Upper lobe of right lung (tissue), 1 donor: ENCODE measurements around the gene RAP1GDS1. TPM values are rescaled to one million over a fixed set of nuclear protein-coding genes. Genes with fewer than 3 reads are reported as not detected.
"Not testable (repeated sequence)": the region's sequence is repeated elsewhere in the genome, so short reads cannot be mapped to it uniquely, and the experiment has no call there.

ENCODE experiments used
- ATAC-seq: fragments of 200-7000 bp; cut with Tn5 transposase; one replicate; pipeline ENCODE4 v1.9.1; 2020; ENCODE audit warnings: mild to moderate bottlenecking, moderate library complexity
- DNase-seq: peaks from one replicate; pipeline ENCODE4 v3.0.0-alpha.2; 2020
- H3K27ac ChIP-seq: fragments of 200-600 bp; one replicate; pipeline ENCODE4 v1.8.0; 2022
- H3K27me3 ChIP-seq: fragments of 200-600 bp; one replicate; pipeline ENCODE4 v1.8.0; 2022; ENCODE audit warnings: mild to moderate bottlenecking
- H3K36me3 ChIP-seq: fragments of 200-600 bp; one replicate; pipeline ENCODE4 v1.8.0; 2022
- H3K4me1 ChIP-seq: fragments of 200-600 bp; one replicate; pipeline ENCODE4 v1.8.0; 2022
- H3K4me3 ChIP-seq: fragments of 200-600 bp; one replicate; pipeline ENCODE4 v1.8.0; 2022; ENCODE audit warnings: mild to moderate bottlenecking
- H3K9me3 ChIP-seq: fragments of 200-600 bp; one replicate; pipeline ENCODE4 v1.8.0; 2022
- CTCF ChIP-seq: fragments of 200-600 bp; IDR thresholded peaks from one replicate; pipeline ENCODE4 v1.8.0; 2022; ENCODE audit warnings: antibody characterized with exemption
- intact Hi-C: fragments of 100-400 bp; cut with DNase I; formaldehyde crosslinking; loops from one replicate; pipeline ENCODE4 v1.11.0; 2022
- total RNA-seq: library from RNA; stranded (reverse); fragmentation: NEBNext Ultra II Directional; extraction: Animal tissue kit (Norgen Biotek cat#: 25700); gene quantifications from one replicate; pipeline ENCODE4 v1.2.1, GENCODE V29; 2021
- donor health status: DM: no; HTN: yes; CAD: no; lungs with severe emphysema.

The RAP1GDS1 gene
- total RNA-seq, 1 donor from 2014 or later, result 39.1 TPM

- H3K4me3 ChIP-seq, result no peak overlapping the region
- H3K27ac ChIP-seq, result peak overlapping the region; percentile 63
- DNase-seq, result no peak
These were observed 185.6 kb downstream of the RAP1GDS1 start for GRCh38 chr4:98446499-98447375.

GRCh38 chr4:98447648-98448047 is 186.5 kb downstream of the RAP1GDS1 start:
- Histone ChIP-seq H3K4me1 (peaks cover 11% of the 10 kb centered on the region), H3K4me3 (no peak overlapping the region), H3K27ac (no peak overlapping the region), H3K9me3 (no peaks in the 10 kb centered on the region), H3K27me3 (no peaks in the 10 kb centered on the region), H3K36me3 (peaks cover 10% of the 10 kb centered on the region)
- no peak for DNase-seq
- ATAC-seq, result no peak
- intact Hi-C loops, result no loop called here
- TF ChIP-seq CTCF, result no peak

More at GRCh38 chr4:98446499-98447375, 185.6 kb downstream of the RAP1GDS1 start:
- H3K36me3 ChIP-seq, result peaks cover 16% of the 10 kb centered on the region
- H3K27me3 ChIP-seq, result no peaks in the 10 kb centered on the region
- ATAC-seq, result peak; percentile 62
- no peaks in the 10 kb centered on the region for H3K9me3 ChIP-seq
- H3K4me1 ChIP-seq, result peaks cover 11% of the 10 kb centered on the region
- TF ChIP-seq CTCF, result no peak
- intact Hi-C loops, result no loop called here

GRCh38 chr4:98448908-98449307 is 187.7 kb downstream of the RAP1GDS1 start:
- H3K27me3 ChIP-seq, result no peaks in the 10 kb centered on the region
- no peaks in the 10 kb centered on the region for H3K36me3 ChIP-seq
- no peak for TF ChIP-seq CTCF
- intact Hi-C loops, result no loop called here
- no peak overlapping the region for H3K27ac ChIP-seq
- H3K9me3 ChIP-seq, result no peaks in the 10 kb centered on the region
- ATAC-seq, result peak; percentile 34
- no peak for DNase-seq
- no peak overlapping the region for H3K4me3 ChIP-seq
- H3K4me1 ChIP-seq, result peaks cover 11% of the 10 kb centered on the region

- no peaks in the 10 kb centered on the region for H3K27me3 ChIP-seq
- H3K27ac ChIP-seq, result no peak overlapping the region
- peaks cover under 1% of the 10 kb centered on the region for H3K4me1 ChIP-seq
- H3K9me3 ChIP-seq, result no peaks in the 10 kb centered on the region
- H3K36me3 ChIP-seq, result no peaks in the 10 kb centered on the region
- intact Hi-C loops, result no loop called here
- ATAC-seq (no peak), DNase-seq (no peak)
- no peak overlapping the region for H3K4me3 ChIP-seq
- no peak for TF ChIP-seq CTCF
These were observed 190.9 kb downstream of the RAP1GDS1 start for GRCh38 chr4:98452091-98452490.

GRCh38 chr4:98457422-98457821 is 196.2 kb downstream of the RAP1GDS1 start:
- H3K4me3 ChIP-seq, H3K27ac ChIP-seq, H3K4me1 ChIP-seq, intact Hi-C loops, H3K36me3 ChIP-seq, ATAC-seq, H3K9me3 ChIP-seq, H3K27me3 ChIP-seq: not testable (repeated sequence)
- DNase-seq, result peak; percentile 69

- H3K27me3 ChIP-seq, ATAC-seq, intact Hi-C loops, H3K4me3 ChIP-seq, H3K36me3 ChIP-seq, H3K4me1 ChIP-seq, H3K27ac ChIP-seq, DNase-seq, H3K9me3 ChIP-seq: not testable (repeated sequence)
These were observed 200.1 kb downstream of the RAP1GDS1 start for GRCh38 chr4:98461121-98461865.
